ENCODE results near the gene TCF7.
A peak's percentile ranks its signal among the peaks of the same experiment; 100 is the strongest.
"Not testable (repeated sequence)": the region's sequence is repeated elsewhere in the genome, so short reads cannot be mapped to it uniquely, and the experiment has no call there.

Gene TCF7

GRCh38 chr5:134146651-134147518, 32.4 kb downstream of the TCF7 start:
- DNase-seq: no peak

- no peak for DNase-seq
Observed at GRCh38 chr5:134148316-134148715, 33.8 kb downstream of the TCF7 start.

GRCh38 chr5:134148986-134149539, 34.6 kb downstream of the TCF7 start:
- DNase-seq: no peak

- DNase-seq: no peak
Observed at GRCh38 chr5:134149571-134150303, 35.3 kb downstream of the TCF7 start.

GRCh38 chr5:134151723-134152122, 37.2 kb downstream of the TCF7 start:
- no peak for DNase-seq

- DNase-seq: not testable (repeated sequence)
Observed at GRCh38 chr5:134152173-134152832, 37.8 kb downstream of the TCF7 start.

GRCh38 chr5:134153241-134153640, 38.8 kb downstream of the TCF7 start:
- no peak for DNase-seq

- DNase-seq: no peak
Observed at GRCh38 chr5:134153657-134154056, 39.2 kb downstream of the TCF7 start.

- DNase-seq: no peak
Observed at GRCh38 chr5:134161513-134162395, 47.3 kb downstream of the TCF7 start.

- DNase-seq: no peak
Observed at GRCh38 chr5:134162592-134162991, 48.1 kb downstream of the TCF7 start.

- DNase-seq: no peak
Observed at GRCh38 chr5:134171972-134172371, 57.5 kb downstream of the TCF7 start.

GRCh38 chr5:134174841-134175839, 60.7 kb downstream of the TCF7 start:
- no peak for DNase-seq

GRCh38 chr5:134175921-134176510, 61.5 kb downstream of the TCF7 start:
- DNase-seq: no peak

- DNase-seq: peak; percentile 95
Observed at GRCh38 chr5:134176511-134177368, 62.3 kb downstream of the TCF7 start, which contains the start of gene SKP1. TSS of gene SKP1 (minus strand) at chr5:134176950. CDS start at chr5:134174022, 2,928 bp downstream.

GRCh38 chr5:134177369-134178095, 63.1 kb downstream of the TCF7 start:
- DNase-seq: peak; percentile 54

GRCh38 chr5:134178096-134178419, 63.6 kb downstream of the TCF7 start:
- no peak for DNase-seq

- DNase-seq: no peak
Observed at GRCh38 chr5:134183481-134183880, 69.0 kb downstream of the TCF7 start.
